22Rv1 (cell line): ENCODE results near the gene ZSCAN5A.
"Not testable (repeated sequence)": the region's sequence is repeated elsewhere in the genome, so short reads cannot be mapped to it uniquely, and the experiment has no call there.

Experiments used
- H3K27ac ChIP-seq: fragments of 450-650 bp; 2 replicates; pipeline ENCODE4 v1.5.1; 2017
- CTCF ChIP-seq: fragments of 450-650 bp; IDR thresholded peaks from 2 replicates; pipeline ENCODE4 v1.5.1; 2017; ENCODE audit warnings: mild to moderate bottlenecking
- ZFX ChIP-seq: fragments of 450-650 bp; IDR thresholded peaks from 2 replicates; pipeline ENCODE4 v1.6.1; 2017; ENCODE audit warnings: antibody characterized with exemption, borderline replicate concordance

Gene ZSCAN5A

GRCh38 chr19:56347163-56347778 is 32.6 kb upstream of the ZSCAN5A start:
- no peak overlapping the region for H3K27ac ChIP-seq
- TF ChIP-seq ZFX (no peak), CTCF (no peak)

- no peak overlapping the region for H3K27ac ChIP-seq
- no peak for TF ChIP-seq CTCF
- TF ChIP-seq ZFX: no peak
Measured at GRCh38 chr19:56341948-56342347, 27.3 kb upstream of the ZSCAN5A start.

GRCh38 chr19:56339031-56339430 is 24.4 kb upstream of the ZSCAN5A start:
- H3K27ac ChIP-seq: not testable (repeated sequence)

DNA sequence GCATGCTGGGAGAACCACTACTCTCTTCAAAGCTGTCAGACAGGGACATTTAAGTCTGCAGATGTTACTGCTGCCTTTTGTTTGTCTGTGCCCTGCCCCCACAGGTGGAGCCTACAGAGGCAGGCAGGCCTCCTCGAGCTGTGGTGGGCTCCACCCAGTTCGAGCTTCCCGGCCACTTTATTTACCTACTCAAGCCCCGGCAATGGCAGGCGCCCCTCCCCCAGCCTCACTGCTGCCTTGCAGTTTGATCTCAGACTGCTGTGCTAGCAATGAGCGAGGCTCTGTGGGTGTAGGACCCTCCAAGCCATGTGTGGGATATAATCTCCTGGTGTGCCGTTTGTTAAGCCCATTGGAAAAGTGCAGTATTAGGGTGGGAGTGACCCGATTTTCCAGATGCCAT is 22.4 kb upstream of the ZSCAN5A start:
- not testable (repeated sequence) for H3K27ac ChIP-seq

DNA sequence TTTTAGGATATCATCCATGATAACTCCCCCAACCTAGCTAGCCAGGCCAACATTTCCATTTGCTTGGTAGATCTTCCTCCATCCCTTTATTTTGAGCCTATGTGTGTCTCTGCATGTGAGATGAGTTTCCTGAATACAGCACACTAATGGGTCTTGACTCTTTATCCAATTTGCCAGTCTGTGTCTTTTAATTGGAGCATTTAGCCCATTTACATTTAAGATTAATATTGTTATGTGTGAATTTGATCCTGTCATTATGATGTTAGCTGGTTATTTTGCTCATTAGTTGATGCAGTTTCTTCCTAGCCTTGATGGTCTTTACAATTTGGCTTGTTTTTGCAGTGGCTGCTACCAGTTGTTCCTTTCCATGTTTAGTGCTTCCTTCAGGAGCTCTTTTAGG is 20.7 kb upstream of the ZSCAN5A start:
- not testable (repeated sequence) for H3K27ac ChIP-seq

- H3K27ac ChIP-seq: no peak overlapping the region
- no peak for TF ChIP-seq ZFX
- TF ChIP-seq CTCF: peak; percentile 76
Measured at GRCh38 chr19:56333506-56333905, 18.9 kb upstream of the ZSCAN5A start.

DNA sequence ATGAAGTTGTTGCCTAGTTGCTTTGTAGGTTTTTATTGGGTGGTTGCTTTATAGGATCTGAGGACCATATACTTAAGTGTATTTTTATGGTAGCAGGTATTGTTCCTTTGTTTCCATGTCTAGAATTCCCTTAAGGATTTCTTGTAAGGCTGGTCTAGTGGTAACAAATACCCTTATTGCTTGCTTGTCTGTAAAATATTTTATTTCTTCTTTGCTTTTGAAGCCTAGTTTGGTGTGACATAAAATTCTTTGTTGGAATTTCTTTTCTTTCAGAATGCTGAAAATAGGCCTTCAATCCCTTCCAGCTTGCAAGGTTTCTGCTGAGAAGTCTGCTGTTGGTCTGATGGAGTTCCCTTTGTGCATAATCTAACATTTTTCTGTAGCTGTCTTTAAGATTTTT is 18.1 kb upstream of the ZSCAN5A start:
- TF ChIP-seq CTCF (no peak), ZFX (no peak)

DNA sequence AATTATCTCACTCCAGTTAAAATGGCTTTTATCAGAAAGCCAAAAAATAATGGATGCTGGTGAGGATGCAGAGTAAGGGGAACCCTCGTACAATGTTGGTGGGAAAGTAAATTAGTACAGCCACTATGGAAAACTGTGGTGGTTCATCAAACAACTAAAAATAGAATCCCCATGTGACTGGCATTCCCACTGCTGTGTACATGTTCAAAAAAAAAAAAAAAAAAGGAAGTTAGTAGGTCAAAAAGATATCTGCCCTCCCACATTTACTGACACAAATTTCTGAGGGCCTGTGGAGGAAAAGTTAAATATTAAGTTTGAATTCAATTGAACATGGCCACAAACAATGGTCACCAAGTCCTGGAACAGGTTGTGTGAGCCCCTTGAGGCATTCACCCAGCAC is 9.8 kb upstream of the ZSCAN5A start:
- TF ChIP-seq CTCF (no peak), ZFX (no peak)

More for the DNA sequence above, 18.1 kb upstream of the ZSCAN5A start:
- no peak overlapping the region for H3K27ac ChIP-seq

GRCh38 chr19:56321989-56322440 is 7.4 kb upstream of the ZSCAN5A start:
- no peak overlapping the region for H3K27ac ChIP-seq
- no peak for TF ChIP-seq ZFX
- TF ChIP-seq CTCF: no peak

More for the DNA sequence above, 9.8 kb upstream of the ZSCAN5A start:
- H3K27ac ChIP-seq: no peak overlapping the region
